ENCODE results near the gene MPG. TPM values are rescaled to one million over a fixed set of nuclear protein-coding genes. Genes with fewer than 3 reads are reported as not detected.

Gene MPG
- total RNA-seq, 1 donor from 2014 or later = 43.4 TPM

DNA sequence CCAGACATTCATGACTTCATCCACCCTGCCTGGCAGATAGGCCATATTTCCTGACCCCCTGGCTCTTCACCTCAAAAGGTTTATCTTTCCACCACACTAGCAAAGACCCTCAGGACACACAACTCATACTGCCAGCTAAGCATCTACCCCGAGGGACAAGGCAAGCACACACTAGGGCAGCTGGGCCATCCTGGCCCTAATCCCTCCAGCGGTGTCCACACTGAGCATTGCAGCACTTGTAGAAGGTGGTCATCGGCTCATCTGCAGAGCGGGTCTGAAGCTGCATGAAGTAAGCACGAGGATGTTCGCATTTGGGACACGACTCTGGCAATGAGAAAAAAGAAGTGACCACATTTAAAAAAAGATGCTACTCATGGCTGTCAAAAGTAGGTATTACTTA, 30.8 kb upstream of the MPG start:
- no peak for TF ChIP-seq CTCF (IDR thresholded peaks at IDR 0.05; ENCODE audit: unreplicated experiment)
- Mint-ChIP-seq H3K27ac (no peak overlapping the region), H3K36me3 (peaks cover 48% of the 10 kb centered on the region), H3K4me3 (no peak overlapping the region), H3K4me1 (peaks cover 4% of the 10 kb centered on the region), H3K27me3 (ENCODE audit: low read depth) (no peaks in the 10 kb centered on the region), H3K9me3 (no peaks in the 10 kb centered on the region)
- DNase-seq (ENCODE audit: low spot score in 2 of 2, unreplicated experiment in 2 of 2) = no peak

DNA sequence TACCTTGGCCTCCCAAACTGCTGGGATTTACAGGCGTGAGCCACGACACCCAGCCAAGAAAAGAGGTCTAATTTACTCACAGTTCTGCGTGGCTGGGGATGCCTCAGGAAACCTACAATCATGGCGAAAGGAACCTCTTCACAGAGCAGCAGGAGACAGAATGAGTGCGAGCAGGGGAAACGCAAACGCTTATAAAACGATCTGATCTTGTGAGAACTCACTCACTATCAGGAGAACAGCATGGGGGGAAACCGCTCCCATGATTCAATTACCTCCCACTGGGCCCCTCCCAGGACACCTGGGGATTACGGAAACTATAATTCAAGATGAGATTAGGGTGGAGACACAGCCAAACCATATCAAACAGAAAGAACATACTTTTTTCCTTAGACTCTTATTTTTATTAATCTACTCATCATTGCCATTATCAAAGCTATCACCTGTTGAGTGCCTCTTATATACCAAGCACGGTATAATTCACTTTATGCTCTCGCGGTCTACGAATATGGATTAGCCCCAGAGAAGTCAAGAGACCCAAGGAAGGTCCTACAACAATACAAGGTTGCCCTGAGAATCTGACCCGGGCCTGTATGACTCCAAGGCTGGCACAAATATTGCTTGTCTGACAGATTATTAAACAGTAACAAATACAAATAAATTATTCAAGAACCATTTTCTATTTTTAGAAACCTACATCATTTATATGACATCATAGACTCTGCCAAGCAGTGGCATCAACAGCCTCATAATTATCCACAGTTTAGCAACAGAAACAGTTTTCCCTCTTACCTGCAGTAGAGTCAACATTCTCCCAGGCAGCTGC, 27.0 kb upstream of the MPG start:
- H3K27me3 Mint-ChIP-seq (ENCODE audit: low read depth) = no peaks in the 10 kb centered on the region
- H3K4me3 Mint-ChIP-seq = peak overlapping the region; percentile 30
- peaks cover 14% of the 10 kb centered on the region for H3K4me1 Mint-ChIP-seq

DNA sequence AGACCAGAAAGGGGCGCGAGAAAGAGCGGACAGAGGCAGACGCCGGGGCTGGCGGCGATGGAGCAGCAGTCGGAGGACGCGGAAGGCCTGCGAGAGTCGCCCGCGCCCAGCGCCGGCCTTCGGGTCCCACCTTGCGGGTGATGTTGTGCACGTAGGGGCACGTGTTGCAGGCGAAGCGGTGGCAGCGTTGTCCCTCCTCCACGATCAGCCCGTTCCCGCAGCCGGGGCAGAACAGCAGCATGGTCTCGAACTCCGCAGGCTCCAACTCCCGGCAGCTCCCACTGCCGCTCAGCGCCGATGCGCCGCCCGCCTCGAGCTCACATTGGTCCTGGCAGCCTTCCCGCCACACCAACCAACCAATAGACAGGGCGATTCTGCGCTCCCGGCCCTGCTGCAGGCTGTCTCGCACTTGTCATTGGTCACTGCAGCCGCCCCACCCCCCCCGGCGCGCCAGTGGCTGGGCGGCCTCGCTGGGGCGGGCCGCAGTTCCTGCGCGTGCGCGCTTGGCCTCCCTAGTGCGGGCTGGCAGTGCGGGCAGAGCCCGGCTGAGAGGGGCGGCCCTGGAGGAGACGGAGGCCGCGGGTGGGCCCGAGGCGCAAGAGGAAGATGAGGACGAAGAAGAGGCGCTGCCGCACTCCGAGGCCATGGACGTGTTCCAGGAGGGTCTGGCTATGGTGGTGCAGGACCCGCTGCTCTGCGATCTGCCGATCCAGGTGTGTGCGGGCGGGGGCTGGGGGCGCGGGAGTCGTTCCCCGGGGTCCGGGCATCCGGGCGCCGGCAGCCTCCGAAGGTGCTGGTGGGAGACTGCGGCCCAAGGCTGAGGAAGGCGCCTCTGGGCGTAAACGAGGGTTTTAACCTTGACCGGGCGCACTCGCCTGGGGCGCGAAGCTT, 24.4 kb upstream of the MPG start, which contains the start of the genes POLR3K and SNRNP25:
Gene POLR3K, minus strand, starts transcription at position 263 of the 891 bp plus-strand sequence. Its CDS starts 22 bp downstream, at position 241.
Gene SNRNP25, plus strand, starts transcription at position 483 of the 891 bp plus-strand sequence. Its CDS starts 189 bp downstream, at position 672.
- Mint-ChIP-seq H3K9me3 (no peaks in the 10 kb centered on the region), H3K4me1 (peaks cover 14% of the 10 kb centered on the region), H3K27ac (peak within 1 kb of the TSS; percentile 95), H3K27me3 (ENCODE audit: low read depth) (no peaks in the 10 kb centered on the region), H3K4me3 (peak within 1 kb of the TSS; percentile 94), H3K36me3 (peaks cover 13% of the 10 kb centered on the region)
- TF ChIP-seq CTCF (IDR thresholded peaks at IDR 0.05; ENCODE audit: unreplicated experiment) = no peak
- DNase-seq (ENCODE audit: low spot score in 2 of 2, unreplicated experiment in 2 of 2) = peak; percentile 97 to 98

More for the DNA sequence above, 27.0 kb upstream of the MPG start:
- no peak for DNase-seq (ENCODE audit: low spot score in 2 of 2, unreplicated experiment in 2 of 2)
- Mint-ChIP-seq H3K9me3 (no peaks in the 10 kb centered on the region), H3K36me3 (peaks cover 22% of the 10 kb centered on the region), H3K27ac (no peak overlapping the region)
- TF ChIP-seq CTCF (IDR thresholded peaks at IDR 0.05; ENCODE audit: unreplicated experiment) = no peak

DNA sequence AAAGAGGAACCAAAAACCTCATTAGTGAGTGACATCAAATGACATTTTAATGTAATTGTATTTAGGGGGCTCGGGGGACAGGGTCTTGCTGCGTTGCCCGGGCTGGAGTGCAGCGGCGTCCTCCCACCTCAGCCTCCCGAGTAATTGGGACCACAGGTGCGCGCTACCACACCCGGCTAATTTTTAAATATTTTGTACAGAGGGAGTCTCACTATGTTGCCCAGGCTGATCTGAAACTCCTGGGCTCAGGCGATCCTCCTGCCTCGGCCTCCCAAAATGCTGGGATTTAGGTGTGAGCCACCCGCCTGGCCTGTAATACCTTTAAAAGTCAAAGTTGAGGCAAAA, 23.8 kb upstream of the MPG start:
- H3K4me1 Mint-ChIP-seq = peaks cover 16% of the 10 kb centered on the region
- H3K27me3 Mint-ChIP-seq (ENCODE audit: low read depth) = no peaks in the 10 kb centered on the region
- H3K9me3 Mint-ChIP-seq = no peaks in the 10 kb centered on the region
- H3K4me3 Mint-ChIP-seq = peak overlapping the region; percentile 94
- DNase-seq (ENCODE audit: low spot score in 2 of 2, unreplicated experiment in 2 of 2) = no peak
- H3K27ac Mint-ChIP-seq = no peak overlapping the region
- TF ChIP-seq CTCF (IDR thresholded peaks at IDR 0.05; ENCODE audit: unreplicated experiment) = no peak
- peaks cover 16% of the 10 kb centered on the region for H3K36me3 Mint-ChIP-seq

DNA sequence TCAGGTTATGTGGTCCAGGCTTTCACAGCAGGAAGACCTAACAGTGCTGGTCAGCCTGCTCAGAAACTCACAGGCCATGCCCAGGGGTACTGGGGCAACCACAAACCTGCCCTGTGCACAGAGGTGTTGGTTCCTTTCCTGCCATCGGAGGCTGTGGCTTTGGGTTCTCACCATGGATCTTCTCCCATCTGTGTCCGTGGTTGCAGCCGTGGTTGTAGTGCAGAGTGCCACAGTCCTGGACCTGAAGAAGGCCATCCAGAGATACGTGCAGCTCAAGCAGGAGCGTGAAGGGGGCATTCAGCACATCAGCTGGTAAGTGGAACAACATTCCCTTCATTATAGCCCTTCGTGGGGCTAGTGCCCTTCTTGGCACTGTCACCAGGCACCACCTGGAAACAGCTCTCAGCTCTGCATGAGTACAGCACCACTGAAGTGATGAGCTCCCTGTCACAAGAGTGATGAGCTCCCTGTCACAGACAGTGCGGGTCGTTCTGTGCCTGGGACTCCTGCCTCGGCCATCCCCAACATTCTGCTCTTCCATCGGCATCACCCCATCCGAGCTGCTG, 22.4 kb upstream of the MPG start:
- TF ChIP-seq CTCF (IDR thresholded peaks at IDR 0.05; ENCODE audit: unreplicated experiment) = no peak
- no peaks in the 10 kb centered on the region for H3K27me3 Mint-ChIP-seq (ENCODE audit: low read depth)
- no peak for DNase-seq (ENCODE audit: low spot score in 2 of 2, unreplicated experiment in 2 of 2)
- peak overlapping the region; percentile 53 for H3K4me3 Mint-ChIP-seq
- peaks cover 29% of the 10 kb centered on the region for H3K4me1 Mint-ChIP-seq
- no peak overlapping the region for H3K27ac Mint-ChIP-seq
- peaks cover 16% of the 10 kb centered on the region for H3K36me3 Mint-ChIP-seq
- no peaks in the 10 kb centered on the region for H3K9me3 Mint-ChIP-seq
